GM12873 (cell line): ENCODE data around the gene COMMD4.

Experiments
- CTCF ChIP-seq: IDR thresholded peaks from 2 replicates; pipeline ENCODE4 v1.5.1; 2012; ENCODE audit warnings: low read depth, mild to moderate bottlenecking, moderate library complexity, low read length, control low read depth; ENCODE audit not compliant: insufficient read depth; ENCODE audit errors: missing control alignments

The COMMD4 gene

GRCh38 chr15:75314552-75315290 is 21.1 kb upstream of the COMMD4 start:
- no peak for TF ChIP-seq CTCF

- TF ChIP-seq CTCF: no peak
These were observed 14.2 kb upstream of the COMMD4 start for GRCh38 chr15:75321711-75322110.

- TF ChIP-seq CTCF: no peak
These were observed 9.9 kb upstream of the COMMD4 start for GRCh38 chr15:75325922-75326321.

DNA sequence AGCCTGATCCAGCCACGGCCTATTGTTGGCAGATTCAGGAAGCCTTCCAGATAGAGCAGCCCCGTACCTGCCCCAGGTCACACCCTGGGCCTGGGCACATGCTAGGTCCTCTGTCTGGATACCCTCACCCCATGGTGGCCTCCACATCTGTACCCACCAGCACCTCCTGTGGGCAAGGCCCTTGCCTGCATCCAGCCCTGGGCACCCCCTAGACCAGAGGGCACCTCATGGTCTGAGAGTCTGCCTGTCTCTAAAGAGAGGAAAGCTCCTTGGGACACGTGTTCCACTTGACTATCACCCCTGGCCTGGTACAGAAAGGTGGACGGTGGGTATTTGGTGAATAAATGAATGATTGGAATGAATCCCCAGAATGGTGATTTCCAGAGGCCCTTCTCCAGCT is 8.9 kb upstream of the COMMD4 start:
- no peak for TF ChIP-seq CTCF

DNA sequence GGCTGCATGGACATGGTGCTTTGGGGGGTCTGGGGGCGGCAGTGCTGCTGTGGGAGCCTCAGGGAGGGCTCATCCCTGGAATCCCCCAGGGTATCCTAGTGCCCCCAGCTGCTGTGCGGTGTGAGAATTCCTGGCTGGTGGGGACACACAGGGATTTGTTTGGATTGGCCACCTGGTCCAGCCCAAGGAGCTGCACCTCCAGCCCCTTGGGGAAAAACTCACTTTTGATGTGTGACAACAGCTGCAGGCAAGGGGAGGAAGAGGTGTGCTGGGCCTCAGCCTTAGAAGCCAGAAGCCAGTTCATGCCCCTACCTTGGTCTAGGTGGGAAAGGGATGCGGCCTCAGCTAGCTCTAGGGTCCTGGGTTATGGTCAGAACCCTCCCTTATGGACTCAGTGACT is 8.4 kb upstream of the COMMD4 start:
- TF ChIP-seq CTCF: no peak

DNA sequence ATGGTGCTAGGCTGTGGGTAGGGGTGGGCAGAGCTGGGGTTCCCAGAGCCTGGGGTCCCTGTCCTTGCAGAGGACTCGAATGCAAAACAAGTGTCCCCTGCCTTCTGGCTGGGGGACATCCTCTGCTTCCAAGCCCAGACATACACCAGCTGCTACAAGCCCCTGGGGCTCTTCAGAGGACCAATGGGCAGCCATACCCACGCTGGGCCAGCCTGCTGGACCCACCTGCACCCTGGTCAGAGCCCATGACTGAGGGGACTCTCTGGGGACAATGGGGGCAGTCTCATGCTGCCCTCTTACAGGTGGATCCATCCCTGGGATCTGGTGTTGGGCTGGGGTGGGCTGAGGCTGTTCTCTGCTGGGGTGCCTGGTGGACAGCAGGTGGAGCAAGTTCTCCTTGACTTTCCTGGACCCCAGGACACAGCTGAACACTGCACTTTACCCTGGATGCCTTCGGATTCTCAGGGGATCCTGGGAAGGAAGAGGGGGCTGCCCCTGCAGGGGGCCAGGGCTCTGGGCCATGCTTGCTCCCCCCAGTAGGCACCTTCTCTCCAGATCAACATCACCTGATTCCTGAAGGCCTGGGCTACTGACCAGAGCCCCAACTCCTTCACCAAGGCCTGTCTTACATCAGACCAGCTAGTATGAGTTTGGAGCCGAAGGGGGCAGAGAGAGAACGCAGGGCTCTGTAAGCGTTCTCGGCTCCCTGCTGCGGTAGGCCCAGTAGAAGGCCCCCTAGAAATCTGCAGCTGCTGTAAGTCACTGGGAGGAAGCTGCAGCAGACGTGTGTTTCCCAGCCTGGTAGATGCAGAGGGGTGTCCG is 7.2 kb upstream of the COMMD4 start:
- no peak for TF ChIP-seq CTCF

DNA sequence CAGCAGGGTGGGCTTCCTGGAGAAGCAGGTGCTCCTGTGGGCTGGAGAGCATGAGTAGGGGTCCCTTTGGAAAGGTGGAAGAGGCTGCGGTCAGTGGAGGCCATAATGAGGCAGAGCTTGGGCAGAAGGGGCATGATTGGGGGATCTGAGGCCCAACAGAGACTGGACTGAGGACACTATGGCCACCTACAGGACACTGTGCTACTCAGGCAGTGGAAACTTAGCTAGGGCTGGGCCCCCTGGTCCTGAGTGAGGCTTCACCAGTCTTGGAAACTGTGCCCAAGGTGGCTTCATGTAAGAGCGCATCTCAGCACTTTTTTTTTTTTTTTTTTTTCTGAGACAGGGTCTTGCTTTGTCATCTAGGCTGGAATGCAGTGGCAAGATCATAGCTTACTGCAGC is 6.3 kb upstream of the COMMD4 start:
- no peak for TF ChIP-seq CTCF
